ENCODE results near the gene PCOLCE2. TPM values are rescaled to one million over a fixed set of nuclear protein-coding genes. Genes with fewer than 3 reads are reported as not detected.

The PCOLCE2 gene
- total RNA-seq, 1 experiment from 2014 or later = 1.5 TPM

DNA sequence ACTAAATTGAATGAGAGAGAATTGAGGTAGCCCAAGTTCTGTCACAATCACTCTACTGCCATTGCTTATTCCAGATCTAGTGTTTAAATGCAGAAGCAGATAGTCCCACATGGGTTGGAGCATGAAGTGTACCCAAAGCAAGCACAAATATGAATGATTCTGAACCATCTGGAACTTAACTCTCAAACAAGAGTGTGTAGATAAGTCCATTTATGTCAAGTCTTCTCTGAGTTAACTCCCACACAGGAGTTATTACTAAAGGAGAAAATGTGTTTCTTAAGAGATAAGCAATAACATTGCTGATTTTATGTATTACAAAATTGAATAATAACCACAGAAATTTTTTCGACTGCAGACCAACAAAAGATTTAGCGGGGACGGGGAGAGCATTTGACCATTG, 41.0 kb upstream of the PCOLCE2 start:
- ChIA-PET POLR2A (ENCODE audit: unreplicated experiment) (no interaction called here), CTCF (interaction anchor here (0.6 kb wide), 1 partner anchor 176 kb away, joined by 7 read pairs; no protein-coding TSS in a partner anchor)
- no TSS peak for BruUV-seq (replicated peaks)
- no peak overlapping the region for H3K27ac ChIP-seq
- H3K79me2 ChIP-seq (ENCODE audit: low read depth) = no peaks in the 10 kb centered on the region
- no peak overlapping the region for H3K4me2 ChIP-seq
- intact Hi-C loops (cut with micrococcal nuclease; ENCODE audit: unreplicated experiment) = loop anchor here (1.0 to 5.0 kb wide), 2 partner anchors 57 to 103 kb away; no protein-coding TSS in a partner anchor
- DNase-seq = no peak
- TF ChIP-seq EZH2 (IDR thresholded peaks at IDR 0.05; ENCODE audit: low read depth) = no peak
- H4K20me1 ChIP-seq (ENCODE audit: insufficient read depth) = no peaks in the 10 kb centered on the region
- no peak overlapping the region for H3K4me3 ChIP-seq
- no peaks in the 10 kb centered on the region for H3K4me1 ChIP-seq (replicated peaks; ENCODE audit: insufficient read depth)
- no peaks in the 10 kb centered on the region for H3K27me3 ChIP-seq (ENCODE audit: insufficient read depth, low read depth)
- no peaks in the 10 kb centered on the region for H3K36me3 ChIP-seq (ENCODE audit: low read depth)
- H3F3A ChIP-seq (ENCODE audit: insufficient read depth, low read depth) = no peaks in the 10 kb centered on the region
- no peaks in the 10 kb centered on the region for H3K9me2 ChIP-seq (ENCODE audit: insufficient read depth)
- H2AFZ ChIP-seq = no peak overlapping the region
- H3K9me3 ChIP-seq (ENCODE audit: insufficient read depth, low read depth) = no peaks in the 10 kb centered on the region

DNA sequence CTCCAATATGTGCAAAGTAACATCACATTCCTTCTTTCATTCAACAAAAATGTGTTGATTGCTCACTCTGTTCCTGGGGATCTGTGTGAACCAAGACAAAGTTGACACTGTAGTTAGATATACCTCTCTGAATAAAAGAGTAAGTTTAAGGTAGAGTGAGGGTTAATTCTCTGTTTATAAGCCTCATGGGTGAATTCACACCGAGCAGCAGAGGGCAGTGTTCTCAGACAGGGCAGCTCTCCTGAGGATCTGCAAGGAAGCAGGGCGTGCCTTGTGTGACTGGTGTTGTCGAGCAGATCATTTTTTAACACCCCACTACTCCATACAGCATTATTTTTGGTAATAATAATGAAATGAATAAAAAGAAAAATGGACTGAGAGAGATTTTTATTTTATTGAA, 40.2 kb upstream of the PCOLCE2 start:
- CTCF ChIA-PET = no interaction called here
- H3K4me3 ChIP-seq = no peak overlapping the region
- no peaks in the 10 kb centered on the region for H3F3A ChIP-seq (ENCODE audit: insufficient read depth, low read depth)
- POLR2A ChIA-PET (ENCODE audit: unreplicated experiment) = no interaction called here
- DNase-seq = peak; percentile 49 to 56
- H3K4me1 ChIP-seq (replicated peaks; ENCODE audit: insufficient read depth) = no peaks in the 10 kb centered on the region
- intact Hi-C loops (cut with micrococcal nuclease; ENCODE audit: unreplicated experiment) = loop anchor here (1.0 kb wide), 1 partner anchor 58 kb away; no protein-coding TSS in a partner anchor
- H2AFZ ChIP-seq = no peak overlapping the region
- no TSS peak for BruUV-seq (replicated peaks)
- H3K27ac ChIP-seq = no peak overlapping the region
- H4K20me1 ChIP-seq (ENCODE audit: insufficient read depth) = no peaks in the 10 kb centered on the region
- no peaks in the 10 kb centered on the region for H3K9me3 ChIP-seq (ENCODE audit: insufficient read depth, low read depth)
- H3K4me2 ChIP-seq = no peak overlapping the region
- H3K36me3 ChIP-seq (ENCODE audit: low read depth) = no peaks in the 10 kb centered on the region
- TF ChIP-seq, protein P1, sequence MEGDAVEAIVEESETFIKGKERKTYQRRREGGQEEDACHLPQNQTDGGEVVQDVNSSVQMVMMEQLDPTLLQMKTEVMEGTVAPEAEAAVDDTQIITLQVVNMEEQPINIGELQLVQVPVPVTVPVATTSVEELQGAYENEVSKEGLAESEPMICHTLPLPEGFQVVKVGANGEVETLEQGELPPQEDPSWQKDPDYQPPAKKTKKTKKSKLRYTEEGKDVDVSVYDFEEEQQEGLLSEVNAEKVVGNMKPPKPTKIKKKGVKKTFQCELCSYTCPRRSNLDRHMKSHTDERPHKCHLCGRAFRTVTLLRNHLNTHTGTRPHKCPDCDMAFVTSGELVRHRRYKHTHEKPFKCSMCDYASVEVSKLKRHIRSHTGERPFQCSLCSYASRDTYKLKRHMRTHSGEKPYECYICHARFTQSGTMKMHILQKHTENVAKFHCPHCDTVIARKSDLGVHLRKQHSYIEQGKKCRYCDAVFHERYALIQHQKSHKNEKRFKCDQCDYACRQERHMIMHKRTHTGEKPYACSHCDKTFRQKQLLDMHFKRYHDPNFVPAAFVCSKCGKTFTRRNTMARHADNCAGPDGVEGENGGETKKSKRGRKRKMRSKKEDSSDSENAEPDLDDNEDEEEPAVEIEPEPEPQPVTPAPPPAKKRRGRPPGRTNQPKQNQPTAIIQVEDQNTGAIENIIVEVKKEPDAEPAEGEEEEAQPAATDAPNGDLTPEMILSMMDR (conservative IDR thresholded peaks at IDR 0.05) = peak; percentile 74
- TF ChIP-seq EZH2 (IDR thresholded peaks at IDR 0.05; ENCODE audit: low read depth) = no peak
- no peaks in the 10 kb centered on the region for H3K79me2 ChIP-seq (ENCODE audit: low read depth)
- no peaks in the 10 kb centered on the region for H3K27me3 ChIP-seq (ENCODE audit: insufficient read depth, low read depth)
- no peaks in the 10 kb centered on the region for H3K9me2 ChIP-seq (ENCODE audit: insufficient read depth)

DNA sequence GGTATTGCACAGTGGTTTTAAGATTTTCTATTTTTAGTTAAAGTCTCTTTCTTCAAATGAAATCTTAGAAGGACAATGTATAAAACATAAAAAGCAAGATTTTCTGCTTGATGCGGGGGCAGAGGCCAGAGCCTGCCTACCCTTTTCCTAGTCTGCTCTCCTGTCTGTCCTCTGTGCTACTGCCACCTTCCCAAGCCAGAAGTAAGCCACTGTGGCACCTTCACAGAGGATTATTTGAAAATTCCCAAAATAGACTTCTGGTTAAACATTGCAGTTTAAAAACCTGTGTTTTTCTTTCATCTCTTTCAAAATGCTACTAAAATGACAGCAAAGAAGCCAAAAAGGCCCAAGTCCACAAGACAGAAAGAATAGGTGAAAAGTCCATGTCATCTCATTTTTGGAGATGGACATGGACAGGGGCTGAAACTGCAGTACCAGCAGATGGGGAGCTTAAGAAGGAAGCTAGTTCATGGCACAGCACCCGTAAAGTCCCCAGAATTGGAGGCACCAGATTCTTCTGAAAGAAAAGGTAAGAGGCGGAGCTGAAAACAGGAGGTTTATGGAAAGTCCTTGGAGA, 37.6 kb upstream of the PCOLCE2 start:
- ChIA-PET CTCF (no interaction called here), POLR2A (ENCODE audit: unreplicated experiment) (no interaction called here)
- no peaks in the 10 kb centered on the region for H3K36me3 ChIP-seq (ENCODE audit: low read depth)
- H3K4me2 ChIP-seq = no peak overlapping the region
- no peak overlapping the region for H3K4me3 ChIP-seq
- no peak overlapping the region for H2AFZ ChIP-seq
- H3K27ac ChIP-seq = no peak overlapping the region
- no peak for TF ChIP-seq EZH2 (IDR thresholded peaks at IDR 0.05; ENCODE audit: low read depth)
- TF ChIP-seq, protein P1 (conservative IDR thresholded peaks at IDR 0.05) = no peak
- H4K20me1 ChIP-seq (ENCODE audit: insufficient read depth) = no peaks in the 10 kb centered on the region
- H3F3A ChIP-seq (ENCODE audit: insufficient read depth, low read depth) = no peaks in the 10 kb centered on the region
- no peaks in the 10 kb centered on the region for H3K79me2 ChIP-seq (ENCODE audit: low read depth)
- no peaks in the 10 kb centered on the region for H3K27me3 ChIP-seq (ENCODE audit: insufficient read depth, low read depth)
- BruUV-seq (replicated peaks) = no TSS peak
- no peak for DNase-seq
- intact Hi-C loops (cut with micrococcal nuclease; ENCODE audit: unreplicated experiment) = no loop called here
- no peaks in the 10 kb centered on the region for H3K9me2 ChIP-seq (ENCODE audit: insufficient read depth)
- no peaks in the 10 kb centered on the region for H3K4me1 ChIP-seq (replicated peaks; ENCODE audit: insufficient read depth)
- no peaks in the 10 kb centered on the region; the same call in 1 of the 2 replicates for H3K9me3 ChIP-seq (ENCODE audit: insufficient read depth, low read depth)

DNA sequence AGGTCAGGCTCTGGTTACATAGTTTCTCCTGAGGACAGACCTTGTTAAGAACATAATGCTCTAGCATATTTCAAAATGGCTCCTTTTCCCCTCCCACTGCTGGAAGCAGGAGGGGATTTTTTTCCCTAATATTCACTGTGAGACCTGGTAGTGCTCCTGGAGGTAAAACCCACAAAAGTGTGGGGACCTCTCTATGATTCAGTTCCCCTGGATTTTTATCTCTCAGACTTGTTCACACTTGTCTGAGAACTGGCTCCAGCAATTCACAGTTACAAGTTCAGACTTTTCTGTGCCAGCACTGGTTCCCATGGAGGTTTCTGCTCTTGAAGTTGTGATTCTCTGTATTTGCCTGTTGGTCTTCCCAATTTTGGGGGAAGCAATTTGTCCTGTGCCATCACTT, 36.3 kb upstream of the PCOLCE2 start:
- Histone ChIP-seq H2AFZ (no peak overlapping the region), H3K9me2 (ENCODE audit: insufficient read depth) (no peaks in the 10 kb centered on the region), H3K4me3 (no peak overlapping the region), H3K36me3 (ENCODE audit: low read depth) (no peaks in the 10 kb centered on the region), H3K4me2 (no peak overlapping the region), H3F3A (ENCODE audit: insufficient read depth, low read depth) (no peaks in the 10 kb centered on the region), H3K27ac (no peak overlapping the region), H3K79me2 (ENCODE audit: low read depth) (no peaks in the 10 kb centered on the region), H4K20me1 (ENCODE audit: insufficient read depth) (no peaks in the 10 kb centered on the region), H3K27me3 (ENCODE audit: insufficient read depth, low read depth) (no peaks in the 10 kb centered on the region), H3K4me1 (replicated peaks; ENCODE audit: insufficient read depth) (no peaks in the 10 kb centered on the region), H3K9me3 (ENCODE audit: insufficient read depth, low read depth) (no peaks in the 10 kb centered on the region; the same call in 1 of the 2 replicates)
- DNase-seq = no peak
- ChIA-PET POLR2A (ENCODE audit: unreplicated experiment) (no interaction called here), CTCF (no interaction called here)
- intact Hi-C loops (cut with micrococcal nuclease; ENCODE audit: unreplicated experiment) = no loop called here
- TF ChIP-seq, protein P1 (conservative IDR thresholded peaks at IDR 0.05) = no peak
- no peak for TF ChIP-seq EZH2 (IDR thresholded peaks at IDR 0.05; ENCODE audit: low read depth)
- no TSS peak for BruUV-seq (replicated peaks)

Measured in PC-9 (cell line).